ENCODE measurements around the gene LMO3.

GRCh38 chr12:16603260-16603915 is 2.6 kb downstream of the LMO3 start:
- TF ChIP-seq EZH2 (IDR thresholded peaks at IDR 0.05; ENCODE audit: borderline replicate concordance, low read depth, low read length, severe bottlenecking) (no peak), CTCF (IDR thresholded peaks at IDR 0.05; ENCODE audit: extremely low read depth in 1 of 2, insufficient read depth in 1 of 2, low read depth in 1 of 2, low read length in 2 of 2) (no peak), POLR2AphosphoS5 (IDR thresholded peaks at IDR 0.05; ENCODE audit: insufficient read depth, low read depth, low read length) (no peak)

Measured in endothelial cell of umbilical vein (primary cell).